Caki2 (cell line): ENCODE data around the gene KLLN. TPM values are rescaled to one million over a fixed set of nuclear protein-coding genes. Genes with fewer than 3 reads are reported as not detected.
"Not testable (repeated sequence)": the region's sequence is repeated elsewhere in the genome, so short reads cannot be mapped to it uniquely, and the experiment has no call there.

Experiments used
- DNase-seq: peaks from one replicate; pipeline ENCODE4 v3.0.0-alpha.2; 2015; ENCODE audit warnings: low read depth
- in situ Hi-C: cut with HindIII; loops from 2 replicates; pipeline ENCODE4 v1.10.0; 2016; ENCODE audit warnings: low sequenced_read_pairs, low pct_unique_long_range_greater_than_20kb, mixed read lengths
- total RNA-seq: library from RNA; depleted of rRNA; stranded (reverse); fragments of >200 nt; shearing (Covaris generic); gene quantifications from 2 replicates; pipeline ENCODE4 v1.2.3, GENCODE V29; 2014; ENCODE audit warnings: low replicate concordance; rRNA removed

Gene KLLN, protein sequence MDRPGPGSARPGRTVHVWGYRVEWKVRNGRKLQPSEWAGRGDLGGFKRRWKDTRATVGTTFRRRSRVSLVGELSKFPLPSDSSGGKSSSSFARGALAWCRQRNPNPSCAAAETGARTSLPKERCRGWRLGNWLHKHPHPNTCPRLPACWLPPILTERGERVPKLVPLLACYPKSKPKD
- total RNA-seq = 0.54 TPM in 1 of 2 replicates, not detected in the other

DNA sequence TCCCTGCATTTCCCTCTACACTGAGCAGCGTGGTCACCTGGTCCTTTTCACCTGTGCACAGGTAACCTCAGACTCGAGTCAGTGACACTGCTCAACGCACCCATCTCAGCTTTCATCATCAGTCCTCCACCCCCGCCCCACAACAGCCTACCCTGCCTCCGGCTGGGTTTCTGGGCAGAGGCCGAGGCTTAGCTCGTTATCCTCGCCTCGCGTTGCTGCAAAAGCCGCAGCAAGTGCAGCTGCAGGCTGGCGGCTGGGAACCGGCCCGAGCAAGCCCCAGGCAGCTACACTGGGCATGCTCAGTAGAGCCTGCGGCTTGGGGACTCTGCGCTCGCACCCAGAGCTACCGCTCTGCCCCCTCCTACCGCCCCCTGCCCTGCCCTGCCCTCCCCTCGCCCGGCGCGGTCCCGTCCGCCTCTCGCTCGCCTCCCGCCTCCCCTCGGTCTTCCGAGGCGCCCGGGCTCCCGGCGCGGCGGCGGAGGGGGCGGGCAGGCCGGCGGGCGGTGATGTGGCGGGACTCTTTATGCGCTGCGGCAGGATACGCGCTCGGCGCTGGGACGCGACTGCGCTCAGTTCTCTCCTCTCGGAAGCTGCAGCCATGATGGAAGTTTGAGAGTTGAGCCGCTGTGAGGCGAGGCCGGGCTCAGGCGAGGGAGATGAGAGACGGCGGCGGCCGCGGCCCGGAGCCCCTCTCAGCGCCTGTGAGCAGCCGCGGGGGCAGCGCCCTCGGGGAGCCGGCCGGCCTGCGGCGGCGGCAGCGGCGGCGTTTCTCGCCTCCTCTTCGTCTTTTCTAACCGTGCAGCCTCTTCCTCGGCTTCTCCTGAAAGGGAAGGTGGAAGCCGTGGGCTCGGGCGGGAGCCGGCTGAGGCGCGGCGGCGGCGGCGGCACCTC lies at the start of gene KLLN, which contains the start of gene PTEN:
Gene KLLN, minus strand, starts transcription at position 481 of the 891 bp plus-strand sequence. CDS start 1,046 bp downstream, outside the sequence.
Gene PTEN, plus strand, starts transcription at position 573 of the 891 bp plus-strand sequence. CDS start 845 bp downstream, outside the sequence.
- in situ Hi-C loops = loop anchor here (25.0 kb wide), 1 partner anchor 699 kb away; no protein-coding TSS in a partner anchor
- peak; percentile 87 for DNase-seq

DNA sequence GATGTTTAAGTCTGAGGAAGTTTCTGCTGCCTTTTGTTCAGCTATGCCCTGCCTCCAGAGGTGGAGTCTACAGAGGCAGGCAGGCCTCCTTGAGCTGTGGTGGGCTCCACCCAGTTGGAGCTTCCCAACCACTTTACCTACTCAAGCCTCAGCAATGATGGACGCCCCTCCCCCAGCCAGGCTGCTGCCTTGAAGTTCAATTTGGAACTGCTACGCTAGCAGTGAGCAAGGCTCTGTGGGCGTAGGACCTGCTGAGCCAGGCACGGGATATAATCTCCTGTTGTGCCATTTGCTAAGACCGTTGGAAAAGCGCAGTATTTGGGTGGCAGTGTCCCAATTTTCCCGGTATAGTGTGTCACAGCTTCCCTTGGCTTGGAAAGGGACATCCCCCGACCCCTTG lies 40.1 kb upstream of the KLLN start:
- in situ Hi-C loops, DNase-seq: not testable (repeated sequence)

DNA sequence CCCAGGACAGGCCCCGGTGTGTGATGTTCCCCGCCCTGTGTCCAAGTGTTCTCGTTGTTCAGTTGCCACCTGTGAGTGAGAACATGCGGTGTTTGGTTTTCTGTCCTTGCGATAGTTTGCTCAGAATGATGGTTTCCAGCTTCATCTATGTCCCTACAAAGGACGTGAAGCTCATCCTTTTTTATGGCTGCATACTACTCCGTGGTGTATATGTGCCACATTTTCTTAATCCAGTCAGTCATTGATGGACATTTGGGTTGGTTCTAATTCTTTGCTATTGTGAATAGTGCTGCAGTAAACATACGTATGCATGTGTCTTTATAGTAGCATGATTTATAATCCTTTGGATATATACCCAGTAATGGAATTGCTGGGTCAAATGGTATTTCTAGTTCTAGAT lies 34.6 kb upstream of the KLLN start:
- in situ Hi-C loops, DNase-seq: not testable (repeated sequence)

DNA sequence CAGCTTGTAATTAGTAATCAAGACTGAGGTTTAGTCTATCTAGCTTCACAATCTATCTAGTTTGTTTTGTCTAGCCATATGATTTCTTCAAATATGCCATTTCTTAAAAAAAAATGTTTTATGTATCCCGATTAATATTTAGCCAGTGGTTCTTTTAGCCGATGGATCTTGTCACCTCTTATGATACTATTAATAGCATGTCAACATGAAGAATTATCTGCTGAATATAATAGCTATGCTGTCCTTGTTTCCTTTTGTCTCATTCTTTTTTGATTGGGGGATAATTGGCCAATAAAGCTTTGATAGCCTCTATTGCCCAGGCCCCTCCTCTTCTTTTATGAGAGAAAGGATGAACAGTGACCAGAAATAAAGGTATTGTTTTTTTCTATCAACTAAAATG lies 32.9 kb upstream of the KLLN start:
- in situ Hi-C loops = no loop called here
- DNase-seq = no peak

DNA sequence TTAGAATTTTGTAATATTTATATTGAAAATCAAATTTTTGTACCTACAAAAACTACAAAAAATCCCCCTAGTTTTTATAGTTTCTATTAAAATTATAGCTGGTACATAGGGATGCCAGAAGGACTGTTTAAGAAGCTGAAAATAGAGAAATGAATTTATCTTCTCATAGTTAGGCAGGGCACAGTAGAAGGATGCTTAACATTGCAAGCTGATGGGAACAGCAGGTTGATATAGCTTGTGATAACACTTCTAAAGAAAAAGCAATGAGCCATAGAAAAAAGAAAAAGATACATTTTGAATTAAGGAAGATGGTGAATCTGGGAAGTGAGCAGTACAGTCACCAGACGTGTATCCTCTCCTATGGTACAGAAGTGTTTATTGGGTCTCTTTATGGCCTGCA lies 32.1 kb upstream of the KLLN start:
- DNase-seq = no peak
- in situ Hi-C loops = no loop called here

DNA sequence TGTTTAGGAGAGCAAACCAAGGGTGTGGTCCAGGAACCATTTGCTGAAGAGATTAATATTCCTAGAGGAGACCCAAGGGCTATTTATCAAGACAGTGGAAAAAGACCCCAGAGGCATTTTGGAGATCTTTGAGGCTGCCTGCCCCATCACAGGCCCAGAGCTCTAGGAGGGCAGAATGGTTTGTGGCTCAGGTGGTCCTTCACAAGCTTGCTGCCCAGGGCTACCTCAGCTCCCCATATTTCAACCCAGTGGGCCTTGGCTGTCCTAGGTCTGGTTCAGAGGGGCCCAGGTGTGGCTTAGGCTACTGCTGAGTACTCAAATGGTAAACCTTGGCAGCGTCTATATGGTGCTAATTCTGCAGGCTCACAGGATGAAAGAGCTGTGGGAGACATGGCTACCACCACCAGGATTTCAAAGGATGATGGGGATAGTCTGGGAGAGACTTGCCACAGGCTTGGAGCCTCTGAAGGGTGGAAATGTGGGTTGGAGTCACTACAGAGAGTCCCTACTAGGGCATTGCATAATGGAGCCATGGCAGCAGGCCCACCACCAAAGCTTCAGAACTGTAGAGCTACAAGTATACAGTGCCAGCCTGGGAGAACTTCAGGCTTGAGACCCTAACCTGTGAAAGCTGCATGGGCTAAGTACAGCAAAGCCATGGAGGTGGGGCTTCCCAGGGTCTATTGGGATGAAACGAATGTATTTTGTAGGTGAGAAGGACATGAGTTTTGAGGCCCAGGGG lies 24.4 kb upstream of the KLLN start:
- no peak for DNase-seq
- in situ Hi-C loops = no loop called here

DNA sequence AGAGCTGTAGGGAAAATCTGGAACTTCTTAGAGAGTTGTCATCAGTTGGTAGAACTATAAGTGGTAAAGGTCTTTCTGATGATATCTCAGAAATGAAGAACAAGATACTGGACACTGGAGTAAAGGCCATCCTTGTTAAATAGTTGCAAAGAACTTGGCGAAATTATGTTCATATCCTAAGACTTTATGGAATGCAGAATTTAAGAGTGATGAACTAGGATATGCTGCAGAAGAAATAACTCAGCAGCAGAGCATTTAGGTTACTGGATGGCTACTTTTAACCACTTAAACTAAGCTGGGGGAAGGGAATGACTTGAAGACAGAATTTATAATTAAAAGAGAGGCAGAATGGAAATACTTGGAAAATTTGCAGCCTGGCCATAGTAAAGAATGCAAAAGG lies 23.8 kb upstream of the KLLN start:
- in situ Hi-C loops = no loop called here
- no peak for DNase-seq

DNA sequence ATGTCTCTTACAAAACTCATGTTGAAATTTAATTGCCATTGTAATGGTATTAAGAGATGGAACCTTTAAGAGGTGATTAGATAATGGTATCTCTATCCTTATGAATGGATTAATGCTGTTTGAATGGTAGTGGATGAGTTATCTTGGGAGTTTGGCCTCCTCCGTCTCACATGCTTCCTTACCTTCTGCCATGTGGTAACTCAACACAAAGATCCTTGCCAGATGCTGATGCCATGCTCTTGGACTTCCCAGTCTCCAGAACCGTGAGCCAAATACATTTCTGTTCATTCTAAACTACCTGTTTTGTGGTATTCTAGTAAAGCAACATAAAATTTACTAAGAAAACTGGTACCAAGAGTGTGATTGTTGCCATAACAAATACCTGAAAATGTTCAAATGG lies 23.3 kb upstream of the KLLN start:
- in situ Hi-C loops = no loop called here
- DNase-seq = no peak

DNA sequence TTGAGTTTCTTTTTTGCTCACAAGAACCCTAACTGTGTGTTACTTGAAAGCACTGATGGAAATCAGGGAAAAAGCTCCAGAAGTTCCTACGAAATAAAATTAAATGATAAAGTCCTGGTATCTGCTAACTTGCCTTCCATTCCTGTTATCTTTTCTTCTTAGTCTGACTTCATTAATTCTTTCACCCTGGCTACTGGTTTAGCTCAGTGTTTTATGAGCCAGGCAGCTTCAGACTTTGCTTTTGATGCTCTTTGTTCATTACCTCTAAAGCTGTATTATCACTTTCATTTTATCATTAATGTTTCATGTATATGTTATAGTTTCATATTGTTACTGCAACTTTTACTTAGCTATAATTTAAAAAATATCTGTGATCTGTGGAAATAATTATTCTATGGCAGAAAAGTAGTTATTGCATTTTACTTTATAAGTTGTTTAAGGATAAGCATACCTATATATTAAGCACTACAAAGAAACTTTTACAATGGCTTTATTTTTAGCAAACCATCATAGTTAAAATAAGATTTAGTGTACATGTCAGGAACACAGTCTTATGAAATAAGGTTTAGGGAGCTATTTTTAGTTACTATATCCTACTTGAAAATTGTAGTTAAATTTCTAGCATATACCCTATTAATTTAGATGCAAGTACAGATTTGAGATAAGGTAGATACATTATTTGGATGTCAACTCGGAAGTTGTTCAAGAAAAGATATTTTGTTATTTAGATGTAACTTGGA lies 19.4 kb upstream of the KLLN start:
- in situ Hi-C loops = no loop called here
- DNase-seq = no peak

DNA sequence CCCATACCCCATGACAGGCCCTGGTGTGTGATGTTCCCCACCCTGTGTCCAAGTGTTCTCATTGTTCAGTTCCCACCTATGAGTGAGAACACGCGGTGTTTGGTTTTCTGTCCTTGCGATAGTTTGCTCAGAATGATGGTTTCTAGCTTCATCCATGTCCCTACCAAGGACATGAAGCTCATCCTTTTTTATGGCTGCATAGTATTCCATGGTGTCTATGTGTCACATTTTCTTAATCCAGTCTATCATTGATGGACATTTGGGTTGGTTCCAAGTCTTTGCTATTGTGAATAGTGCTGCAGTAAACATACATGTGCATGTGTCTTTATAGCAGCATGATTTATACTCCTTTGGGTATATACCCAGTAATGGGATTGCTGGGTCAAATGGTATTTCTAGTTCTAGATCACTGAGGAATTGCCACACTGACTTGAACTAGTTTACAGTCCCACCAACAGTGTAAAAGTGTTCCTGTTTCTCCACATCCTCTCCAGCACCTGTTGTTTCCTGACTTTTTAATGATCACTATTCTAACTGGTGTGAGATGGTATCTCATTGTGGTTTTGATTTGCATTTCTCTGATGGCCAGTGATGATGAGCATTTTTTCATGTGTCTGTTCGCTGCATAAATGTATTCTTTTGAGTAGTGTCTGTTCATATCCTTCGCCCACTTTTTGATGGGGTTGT lies 18.2 kb upstream of the KLLN start:
- in situ Hi-C loops, DNase-seq: not testable (repeated sequence)

DNA sequence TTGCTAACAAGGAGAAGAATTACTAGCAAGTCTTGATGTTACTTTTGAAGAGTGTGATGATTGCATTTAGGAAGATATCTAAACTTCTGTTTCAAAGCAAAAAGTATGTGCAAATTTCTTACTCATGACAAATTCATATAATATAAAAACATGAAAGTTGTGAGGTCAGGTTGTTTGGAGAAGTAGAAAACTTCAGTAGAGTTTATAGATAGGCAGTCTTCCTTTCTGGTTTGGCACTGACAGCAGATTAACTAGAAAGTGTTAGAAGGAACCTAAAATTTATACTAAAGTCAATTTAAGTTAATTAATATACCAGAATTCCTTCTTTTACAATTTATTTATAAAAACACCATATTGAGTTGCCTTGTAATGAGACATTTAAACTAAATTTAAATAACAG lies 17.0 kb upstream of the KLLN start:
- no peak for DNase-seq
- in situ Hi-C loops = no loop called here

DNA sequence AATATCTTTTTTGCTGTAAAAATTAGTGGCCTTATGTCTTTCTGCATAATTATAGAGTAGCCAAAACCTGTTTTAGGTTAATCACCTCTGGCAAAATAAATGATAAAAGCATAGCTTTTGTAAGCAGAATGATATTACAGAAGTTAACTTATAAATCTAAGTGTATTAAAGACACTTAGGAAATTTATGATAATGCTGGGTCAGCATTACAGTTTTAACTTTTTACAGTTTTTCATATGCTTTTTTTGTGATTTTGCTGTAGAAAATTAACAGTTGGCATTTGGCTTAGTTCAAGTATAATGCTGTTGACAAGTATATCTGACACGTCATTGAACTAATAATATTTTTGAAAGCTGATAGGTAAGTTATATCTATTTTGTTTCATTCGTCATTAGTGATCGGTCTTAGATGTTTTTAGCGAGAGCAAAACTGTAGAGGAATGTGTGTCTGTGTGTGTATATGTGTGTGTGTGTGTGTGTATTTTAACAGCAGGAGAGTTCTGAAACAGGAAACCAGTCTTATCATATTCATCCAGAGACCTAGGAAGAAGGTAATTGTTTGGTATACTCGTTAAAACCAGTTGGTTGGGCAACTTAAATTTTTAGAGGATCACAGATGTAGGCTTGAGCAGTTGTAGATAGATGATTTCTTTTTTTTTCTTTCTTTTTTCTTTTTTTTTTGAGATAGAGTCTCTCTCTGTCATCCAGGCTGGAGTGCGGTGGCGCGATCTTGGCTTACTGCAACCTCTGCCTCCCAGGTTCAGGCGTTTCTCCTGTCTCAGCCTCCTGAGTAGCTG lies 15.5 kb upstream of the KLLN start:
- no peak for DNase-seq
- in situ Hi-C loops = no loop called here

DNA sequence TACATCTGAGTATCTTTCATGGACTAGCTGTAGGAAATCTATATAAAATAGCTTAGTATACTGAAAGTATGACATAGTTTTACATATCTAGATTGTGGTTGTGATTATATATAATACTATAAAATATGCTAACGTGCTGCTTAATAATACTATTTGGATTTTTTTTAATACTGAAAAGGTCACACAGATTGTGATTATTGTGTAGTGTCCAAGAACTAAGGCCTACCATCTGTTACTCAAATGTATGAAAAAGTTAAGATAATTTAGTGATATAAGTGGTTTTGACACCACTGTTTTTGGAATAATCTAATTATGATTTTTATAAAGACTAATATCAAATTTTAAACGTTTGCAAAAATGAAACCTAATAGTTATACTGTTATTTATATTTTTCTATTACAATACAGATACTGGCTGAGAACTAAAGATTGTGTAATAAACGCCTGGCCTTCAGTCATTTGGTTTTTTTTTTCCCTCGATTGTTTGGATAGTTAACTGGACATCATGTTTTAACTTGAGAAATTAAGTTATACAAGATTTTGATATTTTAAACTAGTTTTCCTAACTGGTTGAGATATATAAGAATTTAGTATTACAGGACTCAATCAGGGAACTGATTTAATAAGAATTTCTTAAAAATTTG lies 12.7 kb upstream of the KLLN start:
- in situ Hi-C loops = no loop called here
- no peak for DNase-seq

DNA sequence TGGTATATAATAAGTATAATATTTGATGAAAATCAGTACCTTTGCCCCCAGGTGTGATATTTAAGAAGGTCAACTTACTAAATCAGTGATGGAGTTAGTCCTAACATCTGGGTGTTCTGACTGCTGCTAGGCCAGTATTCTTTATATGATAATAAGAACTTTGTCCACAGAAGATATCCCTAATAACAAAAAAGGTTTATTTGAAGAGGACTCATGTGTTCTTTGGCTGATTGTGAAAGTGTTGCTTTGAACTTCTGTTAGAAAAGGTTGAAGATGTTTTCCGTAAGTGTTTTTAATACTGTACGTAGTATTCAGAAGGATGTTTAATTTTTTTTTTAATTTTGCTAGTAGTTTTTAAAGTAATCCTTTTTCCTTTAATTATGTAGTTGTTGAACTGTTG lies 10.3 kb upstream of the KLLN start:
- in situ Hi-C loops = loop anchor here (25.0 kb wide), 1 partner anchor 689 kb away; no protein-coding TSS in a partner anchor
- no peak for DNase-seq

DNA sequence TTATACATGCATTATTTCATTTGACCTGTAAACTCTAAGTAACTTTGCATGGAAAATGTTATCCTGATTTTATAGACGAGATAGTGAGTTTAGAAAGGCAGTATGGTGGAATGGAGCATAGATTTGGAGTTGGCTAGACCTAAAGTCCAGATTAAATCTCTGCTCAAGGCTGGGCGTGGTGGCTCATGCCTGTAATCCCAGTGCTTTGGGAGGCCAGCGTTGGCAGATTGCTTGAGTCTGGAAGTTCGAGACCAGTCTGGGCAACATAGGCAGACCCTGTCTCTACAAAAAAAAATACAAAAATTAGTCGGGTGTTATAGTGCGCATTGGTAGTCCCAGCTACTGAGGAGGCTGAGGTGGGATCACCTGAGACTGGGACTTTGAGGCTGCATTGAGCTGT lies 9.5 kb upstream of the KLLN start:
- in situ Hi-C loops = loop anchor here (25.0 kb wide), 1 partner anchor 689 kb away; no protein-coding TSS in a partner anchor
- no peak for DNase-seq
